ENCODE measurements around the gene HBA1.
"Not testable (repeated sequence)": the region's sequence is repeated elsewhere in the genome, so short reads cannot be mapped to it uniquely, and the experiment has no call there.

Gene HBA1

GRCh38 chr16:159136-159849, 17.2 kb upstream of the HBA1 start:
- no peak for DNase-seq (ENCODE audit: low spot score)

GRCh38 chr16:160242-160641, 16.2 kb upstream of the HBA1 start:
- DNase-seq (ENCODE audit: low spot score): not testable (repeated sequence)

GRCh38 chr16:160691-161190, 15.7 kb upstream of the HBA1 start:
- DNase-seq (ENCODE audit: low spot score): no peak

GRCh38 chr16:162271-162991, 14.0 kb upstream of the HBA1 start:
- DNase-seq (ENCODE audit: low spot score): no peak

- DNase-seq (ENCODE audit: low spot score): not testable (repeated sequence)
Measured at GRCh38 chr16:163139-163538, 13.3 kb upstream of the HBA1 start.

GRCh38 chr16:163696-164095, 12.8 kb upstream of the HBA1 start:
- not testable (repeated sequence) for DNase-seq (ENCODE audit: low spot score)

GRCh38 chr16:164134-164823, 12.2 kb upstream of the HBA1 start:
- not testable (repeated sequence) for DNase-seq (ENCODE audit: low spot score)

GRCh38 chr16:164827-165538, 11.5 kb upstream of the HBA1 start:
- DNase-seq (ENCODE audit: low spot score): no peak

GRCh38 chr16:165539-166374, 10.7 kb upstream of the HBA1 start, which contains the start of gene HBM:
HBM (plus strand) TSS chr16:165978; CDS start chr16:165998, 20 bp downstream.
- no peak for DNase-seq (ENCODE audit: low spot score)

GRCh38 chr16:166375-167121, 9.9 kb upstream of the HBA1 start:
- no peak for DNase-seq (ENCODE audit: low spot score)

GRCh38 chr16:167122-167690, 9.3 kb upstream of the HBA1 start:
- DNase-seq (ENCODE audit: low spot score): no peak

GRCh38 chr16:168424-168823, 8.1 kb upstream of the HBA1 start:
- DNase-seq (ENCODE audit: low spot score): no peak

- DNase-seq (ENCODE audit: low spot score): no peak
Measured at GRCh38 chr16:169014-169413, 7.5 kb upstream of the HBA1 start.

GRCh38 chr16:170088-170507, 6.4 kb upstream of the HBA1 start:
- DNase-seq (ENCODE audit: low spot score): not testable (repeated sequence)

- DNase-seq (ENCODE audit: low spot score): no peak
Measured at GRCh38 chr16:170788-171187, 5.7 kb upstream of the HBA1 start.

GRCh38 chr16:172374-172941, 4.0 kb upstream of the HBA1 start, which contains the start of gene HBA2:
HBA2 (plus strand) TSS chr16:172876; CDS start chr16:172913, 37 bp downstream.
- DNase-seq (ENCODE audit: low spot score): not testable (repeated sequence)

GRCh38 chr16:173211-173854, 3.1 kb upstream of the HBA1 start:
- not testable (repeated sequence) for DNase-seq (ENCODE audit: low spot score)

GRCh38 chr16:173928-174769, 2.3 kb upstream of the HBA1 start:
- not testable (repeated sequence) for DNase-seq (ENCODE audit: low spot score)

All from globus pallidus (tissue), 1 donor.